ENCODE results near the gene RAP1B.

The RAP1B gene

GRCh38 chr12:68587448-68587873 lies 23.2 kb upstream of the RAP1B start:
- POLR2A ChIA-PET (ENCODE audit: low non-redundant PET) = no interaction called here
- TF ChIP-seq, protein P1, sequence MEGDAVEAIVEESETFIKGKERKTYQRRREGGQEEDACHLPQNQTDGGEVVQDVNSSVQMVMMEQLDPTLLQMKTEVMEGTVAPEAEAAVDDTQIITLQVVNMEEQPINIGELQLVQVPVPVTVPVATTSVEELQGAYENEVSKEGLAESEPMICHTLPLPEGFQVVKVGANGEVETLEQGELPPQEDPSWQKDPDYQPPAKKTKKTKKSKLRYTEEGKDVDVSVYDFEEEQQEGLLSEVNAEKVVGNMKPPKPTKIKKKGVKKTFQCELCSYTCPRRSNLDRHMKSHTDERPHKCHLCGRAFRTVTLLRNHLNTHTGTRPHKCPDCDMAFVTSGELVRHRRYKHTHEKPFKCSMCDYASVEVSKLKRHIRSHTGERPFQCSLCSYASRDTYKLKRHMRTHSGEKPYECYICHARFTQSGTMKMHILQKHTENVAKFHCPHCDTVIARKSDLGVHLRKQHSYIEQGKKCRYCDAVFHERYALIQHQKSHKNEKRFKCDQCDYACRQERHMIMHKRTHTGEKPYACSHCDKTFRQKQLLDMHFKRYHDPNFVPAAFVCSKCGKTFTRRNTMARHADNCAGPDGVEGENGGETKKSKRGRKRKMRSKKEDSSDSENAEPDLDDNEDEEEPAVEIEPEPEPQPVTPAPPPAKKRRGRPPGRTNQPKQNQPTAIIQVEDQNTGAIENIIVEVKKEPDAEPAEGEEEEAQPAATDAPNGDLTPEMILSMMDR (conservative IDR thresholded peaks at IDR 0.05; ENCODE audit: low read depth) = no peak
- no peak for DNase-seq (ENCODE audit: low spot score)
- CTCF ChIA-PET = no interaction called here
- no peak overlapping the region for H3K27ac ChIP-seq

- H3K27ac ChIP-seq = no peak overlapping the region
- ChIA-PET POLR2A (ENCODE audit: low non-redundant PET) (no interaction called here), CTCF (interaction anchor here (0.6 kb wide), 1 partner anchor 435 kb away, joined by 6 read pairs; no protein-coding TSS in a partner anchor)
- no peak for DNase-seq (ENCODE audit: low spot score)
- TF ChIP-seq, protein P1 (conservative IDR thresholded peaks at IDR 0.05; ENCODE audit: low read depth) = no peak
These were observed 21.5 kb upstream of the RAP1B start for GRCh38 chr12:68589194-68589593.

DNA sequence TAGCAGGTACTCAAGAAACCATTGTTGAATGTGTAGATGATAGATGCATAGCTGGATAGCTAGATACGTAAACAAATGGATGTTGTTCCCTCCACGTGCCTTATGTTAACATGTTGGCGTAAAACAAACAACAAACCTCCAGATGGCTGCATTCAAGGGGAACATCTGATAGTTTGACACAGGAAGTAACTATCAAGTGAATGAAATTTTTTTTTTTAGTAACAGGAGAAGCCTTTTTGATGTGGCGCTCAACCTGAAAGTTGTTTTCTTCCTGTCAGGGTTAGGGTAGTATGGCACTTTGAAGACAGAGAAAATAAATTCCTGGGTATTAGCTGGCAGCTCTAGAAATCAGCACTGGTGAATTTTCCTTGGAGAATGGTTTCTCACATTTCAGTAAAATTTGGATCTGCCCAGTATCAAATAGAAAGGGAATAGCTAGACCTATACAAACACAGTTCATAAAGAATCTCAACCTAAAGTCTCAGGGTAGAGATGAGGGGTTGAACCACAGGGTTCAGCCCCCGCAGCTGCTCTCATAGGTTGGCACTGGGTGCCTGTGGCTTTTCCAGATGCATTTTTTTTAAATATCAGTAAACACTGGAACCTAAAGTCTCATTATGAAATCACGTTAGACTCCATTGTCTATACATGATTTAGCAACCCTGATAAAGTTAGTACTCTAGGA lies 18.8 kb upstream of the RAP1B start:
- TF ChIP-seq, protein P1 (conservative IDR thresholded peaks at IDR 0.05; ENCODE audit: low read depth) = no peak
- CTCF ChIA-PET = no interaction called here
- POLR2A ChIA-PET (ENCODE audit: low non-redundant PET) = no interaction called here
- H3K27ac ChIP-seq = no peak overlapping the region
- no peak for DNase-seq (ENCODE audit: low spot score)

DNA sequence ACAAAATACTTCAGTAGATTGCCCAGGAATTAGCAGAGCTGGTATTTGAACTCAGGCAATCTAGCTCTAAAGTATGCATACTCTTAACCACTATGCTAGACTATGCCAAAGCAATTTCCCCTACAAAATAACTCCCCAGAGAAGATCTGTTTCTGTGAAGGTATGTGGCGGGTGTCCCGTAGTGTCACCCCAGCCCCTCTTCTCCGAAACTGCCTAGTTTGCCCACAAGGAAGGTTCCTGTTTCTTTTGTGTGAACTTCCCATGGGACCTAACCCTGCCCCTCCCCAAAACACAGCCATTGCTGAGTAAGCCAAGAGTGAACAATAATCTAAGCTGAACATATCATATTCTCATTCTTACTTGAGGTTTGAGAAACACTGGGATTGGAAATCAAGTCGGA lies 15.5 kb upstream of the RAP1B start:
- CTCF ChIA-PET = no interaction called here
- no peak for DNase-seq (ENCODE audit: low spot score)
- TF ChIP-seq, protein P1 (conservative IDR thresholded peaks at IDR 0.05; ENCODE audit: low read depth) = no peak

DNA sequence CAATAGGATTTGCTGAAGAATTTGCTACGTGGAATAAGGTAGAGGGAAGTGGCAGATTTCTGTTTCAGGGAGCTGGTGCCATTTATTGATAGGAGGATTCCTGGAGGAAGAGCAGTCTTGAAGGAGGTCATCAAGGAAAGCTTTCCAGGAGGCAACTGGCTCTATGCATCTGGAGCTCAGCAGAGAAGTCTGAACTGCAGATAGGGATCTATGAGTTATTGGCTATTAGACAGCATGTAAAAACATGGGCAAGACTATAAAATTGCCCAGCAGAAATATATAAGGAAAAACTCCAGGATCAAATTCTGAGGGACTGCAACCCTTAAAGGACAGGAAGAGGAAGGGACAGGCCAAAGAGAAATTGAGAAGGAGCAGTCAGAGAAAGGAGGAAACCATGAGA lies 8.9 kb upstream of the RAP1B start:
- ChIA-PET POLR2A (ENCODE audit: low non-redundant PET) (no interaction called here), CTCF (no interaction called here)
- DNase-seq (ENCODE audit: low spot score) = no peak
- TF ChIP-seq, protein P1 (conservative IDR thresholded peaks at IDR 0.05; ENCODE audit: low read depth) = no peak
- H3K27ac ChIP-seq = no peak overlapping the region

More for the DNA sequence above, 15.5 kb upstream of the RAP1B start:
- H3K27ac ChIP-seq = no peak overlapping the region
- POLR2A ChIA-PET (ENCODE audit: low non-redundant PET) = no interaction called here

- CTCF ChIA-PET = no interaction called here
- no peak overlapping the region for H3K27ac ChIP-seq
- DNase-seq (ENCODE audit: low spot score) = no peak
- POLR2A ChIA-PET (ENCODE audit: low non-redundant PET) = no interaction called here
- TF ChIP-seq, protein P1 (conservative IDR thresholded peaks at IDR 0.05; ENCODE audit: low read depth) = no peak
These were observed 8.0 kb upstream of the RAP1B start for GRCh38 chr12:68602720-68603119.

All from RWPE1 (cell line).